NCI-H2171 treated with DMSO at 0.1 percent for 48 hours (cell line): ENCODE measurements around the gene ASB15.
"Not testable (repeated sequence)": the region's sequence is repeated elsewhere in the genome, so short reads cannot be mapped to it uniquely, and the experiment has no call there.

Source experiments
- DNase-seq: peaks from one replicate; lab custom pipeline; 2025; lab: John Stamatoyannopoulos, UW

ASB15 gene

GRCh38 chr7:123601530-123601929, at the start of gene ASB15:
TSS of gene ASB15 (plus strand) at chr7:123601821. CDS start at chr7:123614503, 12,682 bp downstream.
- no peak for DNase-seq

- DNase-seq, result not testable (repeated sequence)
These were observed 49.5 kb upstream of the ASB15 start for GRCh38 chr7:123552134-123552533.

GRCh38 chr7:123552641-123553040, 49.0 kb upstream of the ASB15 start:
- DNase-seq, result no peak

GRCh38 chr7:123553159-123553558, 48.5 kb upstream of the ASB15 start:
- DNase-seq, result no peak

- no peak for DNase-seq
These were observed 46.1 kb upstream of the ASB15 start for GRCh38 chr7:123555484-123555883.

- no peak for DNase-seq
These were observed 44.6 kb upstream of the ASB15 start for GRCh38 chr7:123557016-123557397.

GRCh38 chr7:123557398-123558288, 44.0 kb upstream of the ASB15 start, which contains the start of gene NDUFA5:
TSS of gene NDUFA5 (minus strand) at chr7:123557818. CDS start at chr7:123557795, 23 bp downstream.
- peak; percentile 98 for DNase-seq

GRCh38 chr7:123558289-123558874, 43.2 kb upstream of the ASB15 start:
- no peak for DNase-seq

GRCh38 chr7:123562121-123562520, 39.5 kb upstream of the ASB15 start:
- DNase-seq, result no peak

- no peak for DNase-seq
These were observed 32.1 kb upstream of the ASB15 start for GRCh38 chr7:123569352-123570010.

- DNase-seq, result peak; percentile 10
These were observed 31.0 kb upstream of the ASB15 start for GRCh38 chr7:123570390-123571182.

- DNase-seq, result no peak
These were observed 30.4 kb upstream of the ASB15 start for GRCh38 chr7:123571187-123571586.

- no peak for DNase-seq
These were observed 29.9 kb upstream of the ASB15 start for GRCh38 chr7:123571684-123572083.

- no peak for DNase-seq
These were observed 28.3 kb upstream of the ASB15 start for GRCh38 chr7:123573341-123573740.

GRCh38 chr7:123573896-123574467, 27.6 kb upstream of the ASB15 start:
- no peak for DNase-seq

- no peak for DNase-seq
These were observed 22.2 kb upstream of the ASB15 start for GRCh38 chr7:123579416-123579815.

- DNase-seq, result peak; percentile 70
These were observed 21.0 kb upstream of the ASB15 start for GRCh38 chr7:123580406-123581161.

- DNase-seq, result no peak
These were observed 20.5 kb upstream of the ASB15 start for GRCh38 chr7:123581162-123581459.

- no peak for DNase-seq
These were observed 17.8 kb upstream of the ASB15 start for GRCh38 chr7:123583821-123584220.

- no peak for DNase-seq
These were observed 13.2 kb upstream of the ASB15 start for GRCh38 chr7:123588376-123588775.

- DNase-seq, result peak; percentile 67
These were observed 6.8 kb upstream of the ASB15 start for GRCh38 chr7:123594813-123595241.
